B cell (primary cell): ENCODE results near the gene MLH3.

Experiments
- CTCF ChIP-seq: fragments of 200-600 bp; IDR thresholded peaks from one replicate; pipeline ENCODE4 v1.8.0; 2022; ENCODE audit warnings: antibody characterized with exemption, mild to moderate bottlenecking
- EZH2 ChIP-seq: IDR thresholded peaks from 2 replicates; pipeline ENCODE4 v1.6.1; 2012; ENCODE audit warnings: borderline replicate concordance, low read depth, mild to moderate bottlenecking, moderate library complexity, low read length; ENCODE audit not compliant: insufficient read depth, poor library complexity, severe bottlenecking

GRCh38 chr14:75048101-75048500 is 3.2 kb downstream of the MLH3 start:
- TF ChIP-seq CTCF (no peak), EZH2 (no peak)
